SH-SY5Y (cell line): ENCODE measurements around the gene FMN2.

ENCODE experiments used
- GATA2 ChIP-seq: IDR thresholded peaks from 2 replicates; pipeline ENCODE4 v1.6.1; 2011; ENCODE audit warnings: mild to moderate bottlenecking, low read depth, low read length
- GATA3 ChIP-seq: IDR thresholded peaks from 2 replicates; pipeline ENCODE4 v1.6.1; 2011; ENCODE audit warnings: low read depth, mild to moderate bottlenecking, low read length, moderate library complexity

- no peak for TF ChIP-seq GATA2
- TF ChIP-seq GATA3 = no peak
Observed at GRCh38 chr1:240070188-240070587, 21.5 kb upstream of the FMN2 start.
